ENCODE results near the gene ZMYND10. TPM values are rescaled to one million over a fixed set of nuclear protein-coding genes. Genes with fewer than 3 reads are reported as not detected.

The ZMYND10 gene
- total and polyA plus RNA-seq, 9 of the 15 experiments (the other 6 are each of a cell fraction or from before 2014, with no cell fraction given), result 0.20 to 2.8 (median 0.70) TPM

GRCh38 chr3:50365842-50366220 is 20.3 kb upstream of the ZMYND10 start:
- H3K4me1 ChIP-seq (replicated peaks in 1 of 2; ENCODE audit: control insufficient read depth in 2 of 2, insufficient read depth in 2 of 2, low read length in 2 of 2), result peaks cover 6 to 36% of the 10 kb centered on the region in 2 experiments; a peak in 4 of 5 replicates
- H3K79me2 ChIP-seq (ENCODE audit: control insufficient read depth, insufficient read depth, low read length), result no peaks in the 10 kb centered on the region
- ChIA-PET POLR2A (interaction anchor here (0.6 kb wide), 1 partner anchor 40 kb away, joined by 3 read pairs; no protein-coding TSS in a partner anchor), CTCF (ENCODE audit: low intra/inter-chr PET ratio) (no interaction called here)
- no peaks in the 10 kb centered on the region for H4K20me1 ChIP-seq (replicated peaks; ENCODE audit: control insufficient read depth, insufficient read depth, low read length)
- H2AFZ ChIP-seq (ENCODE audit: low read depth, low read length), result 0 out of 2 replicates have a peak overlapping the region, but pooled peaks have one; percentile 91
- peak overlapping the region in 1 of 2 experiments; percentile 22; a peak in 1 of 4 replicates for H3K9ac ChIP-seq (ENCODE audit: insufficient read depth in 1 of 2, low read depth in 2 of 2, low read length in 2 of 2)
- no peak overlapping the region for H3K27ac ChIP-seq (ENCODE audit: extremely low read depth, low read depth, low read length)
- no peaks in the 10 kb centered on the region for H3K9me1 ChIP-seq (ENCODE audit: control insufficient read depth, insufficient read depth, low read length)
- H3K4me3 ChIP-seq, result 0 out of 2 replicates have a peak overlapping the region, but pooled peaks have one; percentile 39
- no peaks in the 10 kb centered on the region for H3K36me3 ChIP-seq (ENCODE audit: control insufficient read depth, insufficient read depth, low read length)
- WGBS (ENCODE audit: insufficient coverage, low coverage, missing lambda C conversion rate), result 32% methylated on average over 4 of the region's 5 CpGs
- BruUV-seq (replicated peaks), result no TSS peak
- no peaks in the 10 kb centered on the region for H3K27me3 ChIP-seq (ENCODE audit: control insufficient read depth in 2 of 2, insufficient read depth in 2 of 2, low read length in 2 of 2)
- FAIRE-seq (no peak), DNase-seq (ENCODE audit: extremely low read depth in 1 of 4, low spot score in 3 of 4) (no peak), ATAC-seq (no peak)
- peak overlapping the region; percentile 69 for H3K4me2 ChIP-seq (ENCODE audit: insufficient read depth, low read length)
- intact Hi-C loops (cut with micrococcal nuclease) (no loop called here), in situ Hi-C loops (cut with MboI) (no loop called here)
- no peaks in the 10 kb centered on the region for H3K9me3 ChIP-seq (replicated peaks; ENCODE audit: control insufficient read depth, insufficient read depth, low read depth, low read length)
- TF ChIP-seq MLLT1 (IDR thresholded peaks at IDR 0.05), result no peak
- TF ChIP-seq RBM39 (optimal IDR thresholded peaks at IDR 0.05; ENCODE audit: low read depth, low read length), result no peak
- TF ChIP-seq NCOR1 (IDR thresholded peaks at IDR 0.05), result no peak
- TF ChIP-seq NFXL1 (CRISPR knock-in tag; IDR thresholded peaks at IDR 0.05), result no peak
- TF ChIP-seq NKRF (IDR thresholded peaks at IDR 0.05; ENCODE audit: borderline replicate concordance), result no peak
- TF ChIP-seq CREB5 (CRISPR knock-in tag; IDR thresholded peaks at IDR 0.05), result no peak
- no peak for TF ChIP-seq ZFX (CRISPR knock-in tag; IDR thresholded peaks at IDR 0.05)
- TF ChIP-seq MAZ (CRISPR knock-in tag; conservative IDR thresholded peaks at IDR 0.05 in 1 of 2, IDR thresholded peaks at IDR 0.05 in 1 of 2), result no peak
- TF ChIP-seq PATZ1 (CRISPR knock-in tag; IDR thresholded peaks at IDR 0.05; ENCODE audit: borderline replicate concordance), result no peak
- TF ChIP-seq TAF9B (IDR thresholded peaks at IDR 0.05; ENCODE audit: partially characterized antibody), result no peak
- TF ChIP-seq CHD1 (IDR thresholded peaks at IDR 0.05; ENCODE audit: low read length), result no peak
- TF ChIP-seq NFIX (CRISPR knock-in tag; IDR thresholded peaks at IDR 0.05; ENCODE audit: low read depth), result no peak
- TF ChIP-seq ZNF408 (CRISPR knock-in tag; IDR thresholded peaks at IDR 0.05; ENCODE audit: low read depth), result no peak
- no peak for TF ChIP-seq GABPA (tag; conservative IDR thresholded peaks at IDR 0.05; ENCODE audit: low read depth)

All from K562 (cell line).